Endothelial cell of umbilical vein (primary cell): ENCODE measurements around the gene PDK2. TPM values are rescaled to one million over a fixed set of nuclear protein-coding genes. Genes with fewer than 3 reads are reported as not detected.

Source experiments
- BruUV-seq: library from RNA; stranded (reverse); fragments of 400-500 nt; replicated peaks from 2 replicates; lab custom pipeline; 2021; lab: Mats Ljungman, UMichigan
- CTCF ChIA-PET: fragments of 300-600, 350-600 bp; sonication (Branson Sonifier 250); formaldehyde crosslinking; loops from one replicate; lab custom pipeline; 2021; ENCODE audit warnings: antibody characterized with exemption, inconsistent platforms; lab: Charles Lee
- POLR2A ChIA-PET: fragments of 300-600, 350-600 bp; sonication (Branson Sonifier 250); formaldehyde crosslinking; loops from one replicate; lab custom pipeline; 2021; ENCODE audit warnings: antibody characterized with exemption, inconsistent platforms; lab: Charles Lee
- DNase-seq: peaks from one replicate; pipeline ENCODE4 v3.0.0-alpha.2; 2011; ENCODE audit warnings: low read depth, low spot score
- FAIRE-seq: peaks from 2 replicates; lab custom pipeline; 2011; peaks lifted over from hg19 to GRCh38; lab: Jason Lieb, UNC
- H2AFZ ChIP-seq: 2 replicates; pipeline ENCODE4 v1.6.0; 2012; ENCODE audit warnings: low read depth, low read length, control low read depth, inconsistent platforms
- H3K27ac ChIP-seq: 2 replicates; pipeline ENCODE4 v1.5.1; 2011; ENCODE audit warnings: low read depth, mild to moderate bottlenecking, control low read depth, low read length, moderate library complexity; ENCODE audit not compliant: insufficient read depth
- H3K27me3 ChIP-seq, 2 experiments: 2 replicates each; pipeline versions ENCODE4 v1.6.0 to v1.6.1; 2011; ENCODE audit warnings: low read length in 2 of 2, mixed read lengths in 1 of 2; ENCODE audit not compliant: control insufficient read depth in 2 of 2, insufficient read depth in 2 of 2
- H3K36me3 ChIP-seq, 2 experiments: 2 replicates in 1 of 2; 3 replicates in 1 of 2; pipeline ENCODE4 v1.5.1; 2011; ENCODE audit warnings: low read length in 2 of 2, mild to moderate bottlenecking in 1 of 2, moderate library complexity in 1 of 2; ENCODE audit not compliant: control insufficient read depth in 2 of 2, insufficient read depth in 2 of 2; ENCODE audit errors: extremely low read depth in 1 of 2
- H3K4me1 ChIP-seq: 3 replicates; pipeline ENCODE4 v1.5.1; 2011; ENCODE audit warnings: mild to moderate bottlenecking, low read length; ENCODE audit not compliant: control insufficient read depth, insufficient read depth; ENCODE audit errors: extremely low read depth
- H3K4me2 ChIP-seq: 2 replicates; pipeline ENCODE4 v1.6.1; 2011; ENCODE audit warnings: low read length, control low read depth, mixed read lengths; ENCODE audit not compliant: insufficient read depth
- H3K4me3 ChIP-seq, 3 experiments: fragments of 200-600 bp in 1 of 3; sonication (generic), shearing (Covaris generic) in 1 of 3; replicated peaks in 1 of 3; 2 replicates each; pipeline ENCODE4 v1.5.1; 2011 to 2016; ENCODE audit warnings: control low read depth in 3 of 3, low read length in 3 of 3, mild to moderate bottlenecking in 2 of 3, inconsistent platforms in 1 of 3, low read depth in 1 of 3, moderate library complexity in 1 of 3; ENCODE audit not compliant: insufficient read depth in 1 of 3
- H3K79me2 ChIP-seq: 2 replicates; pipeline ENCODE4 v1.6.0; 2012; ENCODE audit warnings: low read length, inconsistent platforms; ENCODE audit not compliant: control insufficient read depth, insufficient read depth
- H3K9ac ChIP-seq: replicated peaks from 2 replicates; pipeline ENCODE3; 2011; ENCODE audit warnings: low read length, control low read depth; ENCODE audit not compliant: insufficient read depth; ENCODE audit errors: extremely low read depth
- H3K9me1 ChIP-seq: replicated peaks from 3 replicates; pipeline ENCODE4 v1.6.0; 2011; ENCODE audit warnings: mild to moderate bottlenecking, low read length; ENCODE audit not compliant: control insufficient read depth, insufficient read depth; ENCODE audit errors: extremely low read depth
- H3K9me3 ChIP-seq: replicated peaks from 2 replicates; pipeline ENCODE4 v1.5.1; 2012; ENCODE audit warnings: low read length, inconsistent platforms; ENCODE audit not compliant: control insufficient read depth, insufficient read depth
- H4K20me1 ChIP-seq: replicated peaks from 2 replicates; pipeline ENCODE3; 2011; ENCODE audit warnings: mild to moderate bottlenecking, low read length; ENCODE audit not compliant: control insufficient read depth, insufficient read depth; ENCODE audit errors: extremely low read depth
- EZH2 ChIP-seq: IDR thresholded peaks from 2 replicates; pipeline ENCODE4 v1.6.1; 2012; ENCODE audit warnings: borderline replicate concordance, low read depth, mild to moderate bottlenecking, moderate library complexity, low read length, inconsistent platforms; ENCODE audit not compliant: severe bottlenecking
- FOS ChIP-seq: IDR thresholded peaks from 2 replicates; pipeline ENCODE4 v1.6.1; 2011; ENCODE audit warnings: mild to moderate bottlenecking, low read length, moderate library complexity, borderline replicate concordance; ENCODE audit not compliant: insufficient read depth
- GATA2 ChIP-seq: IDR thresholded peaks from 2 replicates; pipeline ENCODE4 v1.7.0; 2011; ENCODE audit warnings: low read depth, mild to moderate bottlenecking, moderate library complexity, mixed read lengths, low read length; ENCODE audit not compliant: insufficient read length, insufficient read depth
- JUN ChIP-seq: IDR thresholded peaks from 2 replicates; pipeline ENCODE4 v1.6.1; 2011; ENCODE audit warnings: borderline replicate concordance, low read depth; ENCODE audit not compliant: insufficient read length, insufficient read depth
- MYC ChIP-seq: IDR thresholded peaks from one replicate; pipeline ENCODE4 v1.6.1; 2011; ENCODE audit warnings: mild to moderate bottlenecking, low read depth, low read length
- POLR2A ChIP-seq: IDR thresholded peaks from 2 replicates; pipeline ENCODE4 v1.6.1; 2012; ENCODE audit warnings: low read depth, mild to moderate bottlenecking, control low read depth, low read length
- POLR2AphosphoS5 ChIP-seq: IDR thresholded peaks from 2 replicates; pipeline ENCODE4 v1.6.1; 2012; ENCODE audit warnings: low read depth, mild to moderate bottlenecking, control low read depth, low read length, moderate library complexity; ENCODE audit not compliant: insufficient read depth
- dilution Hi-C: fragments of 300-500 bp; cut with MboI; formaldehyde crosslinking; loops from one replicate; pipeline ENCODE4 v1.15.0; 2019; ENCODE audit warnings: low sequenced_read_pairs; ENCODE audit not compliant: extremely low pct_ligation_motif_present
- intact Hi-C: fragments of 100-400 bp; cut with micrococcal nuclease; formaldehyde crosslinking; loops from one replicate; pipeline ENCODE4 v1.10.0; 2022
- polyA plus RNA-seq, 4 experiments: library from polyadenylated mRNA; depleted of rRNA in 3 of 4; stranded (reverse) in 3 of 4; unstranded in 1 of 4; fragments of >200 nt; gene quantifications; 2 replicates each; pipeline versions ENCODE4 v1.2.1 to v1.2.3, GENCODE V29; 2011 to 2012; ENCODE audit warnings: missing spikeins in 1 of 4
- total RNA-seq: library from RNA; stranded (reverse); gene quantifications from 2 replicates; pipeline ENCODE4 v1.2.3, GENCODE V29; 2021
- TF ChIP-seq, protein P1 (sequence below): IDR thresholded peaks from 2 replicates; pipeline ENCODE4 v1.6.1; 2011; ENCODE audit not compliant: insufficient read depth, insufficient read length
- TF ChIP-seq, protein P2 (sequence below), 2 donors: IDR thresholded peaks; 1 replicate in 1 of 2; 2 replicates in 1 of 2; pipeline ENCODE4 v1.5.1; 2011; ENCODE audit warnings: low read length in 2 of 2, mild to moderate bottlenecking in 2 of 2, moderate library complexity in 2 of 2, control low read depth in 1 of 2, inconsistent platforms in 1 of 2, low read depth in 1 of 2; ENCODE audit not compliant: insufficient read depth in 1 of 2; ENCODE audit errors: extremely low read depth in 1 of 2

PDK2 gene
- total and polyA plus RNA-seq, 2 donors (not counting 3 experiments of a cell fraction or from before 2014, with no cell fraction given), result 21.3 to 114 TPM

DNA sequence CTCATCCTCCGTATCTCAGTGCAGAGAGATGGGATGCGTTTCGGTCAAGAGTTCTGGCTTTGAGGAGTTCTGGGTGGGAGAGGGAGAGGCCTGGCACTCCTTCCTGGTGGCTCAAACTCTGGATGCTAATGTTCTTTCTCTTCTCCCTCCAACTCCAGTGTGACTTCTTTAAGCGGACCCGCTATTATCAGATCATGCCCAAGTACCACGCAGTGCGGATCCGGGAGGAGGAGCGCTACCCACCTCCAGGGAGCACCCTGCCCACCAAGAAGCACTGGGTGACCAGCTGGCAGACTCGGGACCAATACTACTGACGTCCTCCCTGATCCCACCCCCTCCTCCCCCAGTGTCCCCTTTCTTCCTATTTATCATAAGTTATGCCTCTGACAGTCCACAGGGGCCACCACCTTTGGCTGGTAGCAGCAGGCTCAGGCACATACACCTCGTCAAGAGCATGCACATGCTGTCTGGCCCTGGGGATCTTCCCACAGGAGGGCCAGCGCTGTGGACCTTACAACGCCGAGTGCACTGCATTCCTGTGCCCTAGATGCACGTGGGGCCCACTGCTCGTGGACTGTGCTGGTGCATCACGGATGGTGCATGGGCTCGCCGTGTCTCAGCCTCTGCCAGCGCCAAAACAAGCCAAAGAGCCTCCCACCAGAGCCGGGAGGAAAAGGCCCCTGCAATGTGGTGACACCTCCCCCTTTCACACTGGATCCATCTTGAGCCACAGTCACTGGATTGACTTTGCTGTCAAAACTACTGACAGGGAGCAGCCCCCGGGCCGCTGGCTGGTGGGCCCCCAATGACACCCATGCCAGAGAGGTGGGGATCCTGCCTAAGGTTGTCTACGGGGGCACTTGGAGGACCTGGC lies 6.0 kb upstream of the PDK2 start:
- no peak for TF ChIP-seq JUN
- no peak for TF ChIP-seq MYC
- no peak for TF ChIP-seq GATA2
- TF ChIP-seq, protein P1, sequence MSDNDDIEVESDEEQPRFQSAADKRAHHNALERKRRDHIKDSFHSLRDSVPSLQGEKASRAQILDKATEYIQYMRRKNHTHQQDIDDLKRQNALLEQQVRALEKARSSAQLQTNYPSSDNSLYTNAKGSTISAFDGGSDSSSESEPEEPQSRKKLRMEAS, result no peak
- no peak for TF ChIP-seq POLR2A
- no peak for TF ChIP-seq POLR2AphosphoS5
- no peak for TF ChIP-seq FOS
- no peak for TF ChIP-seq EZH2
- TF ChIP-seq, protein P2, sequence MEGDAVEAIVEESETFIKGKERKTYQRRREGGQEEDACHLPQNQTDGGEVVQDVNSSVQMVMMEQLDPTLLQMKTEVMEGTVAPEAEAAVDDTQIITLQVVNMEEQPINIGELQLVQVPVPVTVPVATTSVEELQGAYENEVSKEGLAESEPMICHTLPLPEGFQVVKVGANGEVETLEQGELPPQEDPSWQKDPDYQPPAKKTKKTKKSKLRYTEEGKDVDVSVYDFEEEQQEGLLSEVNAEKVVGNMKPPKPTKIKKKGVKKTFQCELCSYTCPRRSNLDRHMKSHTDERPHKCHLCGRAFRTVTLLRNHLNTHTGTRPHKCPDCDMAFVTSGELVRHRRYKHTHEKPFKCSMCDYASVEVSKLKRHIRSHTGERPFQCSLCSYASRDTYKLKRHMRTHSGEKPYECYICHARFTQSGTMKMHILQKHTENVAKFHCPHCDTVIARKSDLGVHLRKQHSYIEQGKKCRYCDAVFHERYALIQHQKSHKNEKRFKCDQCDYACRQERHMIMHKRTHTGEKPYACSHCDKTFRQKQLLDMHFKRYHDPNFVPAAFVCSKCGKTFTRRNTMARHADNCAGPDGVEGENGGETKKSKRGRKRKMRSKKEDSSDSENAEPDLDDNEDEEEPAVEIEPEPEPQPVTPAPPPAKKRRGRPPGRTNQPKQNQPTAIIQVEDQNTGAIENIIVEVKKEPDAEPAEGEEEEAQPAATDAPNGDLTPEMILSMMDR (IDR thresholded peaks at IDR 0.05; ENCODE audit: extremely low read depth in 1 of 2, insufficient read depth in 1 of 2, low read depth in 1 of 2, low read length in 2 of 2), result no peak
- Histone ChIP-seq H4K20me1 (no peaks in the 10 kb centered on the region), H3K27ac (no peak overlapping the region), H3K4me2 (no peak overlapping the region), H3K9ac (no peak overlapping the region), H2AFZ (no peak overlapping the region), H3K4me1 (no peaks in the 10 kb centered on the region), H3K9me1 (no peaks in the 10 kb centered on the region), H3K36me3 (peaks cover 0 to 18% of the 10 kb centered on the region in 2 experiments), H3K4me3 (no peak overlapping the region), H3K27me3 (no peaks in the 10 kb centered on the region), H3K9me3 (no peaks in the 10 kb centered on the region), H3K79me2 (no peaks in the 10 kb centered on the region)
- intact Hi-C loops (no loop called here), dilution Hi-C loops (no loop called here)
- DNase-seq, result no peak
- POLR2A ChIA-PET, result no interaction called here
- CTCF ChIA-PET, result interaction anchor here (2.9 to 5.4 kb wide), 2 partner anchors 62 kb away, joined by 88 to 101 read pairs; no protein-coding TSS in a partner anchor
- no TSS peak for BruUV-seq
- no peak for FAIRE-seq
